Stomach (tissue), 4 donors: ENCODE measurements around the gene ADM5.

ENCODE experiments used
- CTCF ChIP-seq, 7 experiments: fragments of 450-650 bp in 4 of 7; fragments of 200-600 bp in 3 of 7; sonication (generic) in 3 of 7; IDR thresholded peaks; one replicate each; pipeline ENCODE4 v1.5.1; 2016 to 2019; ENCODE audit warnings: antibody characterized with exemption in 7 of 7, control low read depth in 2 of 7, mild to moderate bottlenecking in 1 of 7
- EP300 ChIP-seq: sonication (generic); formaldehyde crosslinking; IDR thresholded peaks from one replicate; pipeline ENCODE4 v1.6.1; 2017; ENCODE audit warnings: antibody characterized with exemption

GRCh38 chr19:49666120-49666444, 23.3 kb upstream of the ADM5 start:
- TF ChIP-seq EP300 (no peak), CTCF (IDR thresholded peaks at IDR 0.05) (no peak)
